DOHH2 (cell line): Measurements from ENCODE around the gene RUSC1.

ENCODE experiments used
- H3F3A ChIP-seq: fragments of 200-600 bp; sonication (generic), shearing (Covaris generic); 2 replicates; pipeline ENCODE4 v1.6.0; 2016; ENCODE audit warnings: antibody characterized with exemption, mild to moderate bottlenecking; ENCODE audit not compliant: control insufficient read depth, insufficient read depth
- H3K27ac ChIP-seq: fragments of 200-600 bp; sonication (generic); 2 replicates; pipeline ENCODE4 v1.5.1; 2014; ENCODE audit warnings: low read depth, mild to moderate bottlenecking, low read length, moderate library complexity
- H3K27me3 ChIP-seq: fragments of 200-600 bp; sonication (generic); 2 replicates; pipeline ENCODE4 v1.6.1; 2014; ENCODE audit warnings: mild to moderate bottlenecking, low read length, mixed read lengths; ENCODE audit not compliant: control insufficient read depth
- H3K36me3 ChIP-seq: fragments of 200-600 bp; sonication (generic); 2 replicates; pipeline ENCODE4 v1.6.1; 2014; ENCODE audit warnings: mild to moderate bottlenecking, low read length, moderate library complexity, mixed read lengths; ENCODE audit not compliant: control insufficient read depth
- H3K4me1 ChIP-seq: fragments of 200-600 bp; sonication (generic); 2 replicates; pipeline ENCODE4 v1.6.1; 2014; ENCODE audit warnings: mild to moderate bottlenecking, low read length, mixed read lengths; ENCODE audit not compliant: control insufficient read depth
- H3K4me2 ChIP-seq: fragments of 200-600 bp; sonication (generic); 2 replicates; pipeline ENCODE4 v1.6.0; 2014; ENCODE audit warnings: mild to moderate bottlenecking, low read length, moderate library complexity
- H3K4me3 ChIP-seq: fragments of 200-600 bp; sonication (generic); 2 replicates; pipeline ENCODE4 v1.5.1; 2014; ENCODE audit warnings: mild to moderate bottlenecking, low read length, mixed read lengths
- H3K79me2 ChIP-seq: fragments of 200-600 bp; sonication (generic); 2 replicates; pipeline ENCODE4 v1.6.1; 2014; ENCODE audit warnings: mild to moderate bottlenecking, low read length, mixed read lengths; ENCODE audit not compliant: control insufficient read depth
- H3K9me2 ChIP-seq: fragments of 200-600 bp; sonication (generic); replicated peaks from 2 replicates; pipeline ENCODE4 v1.6.1; 2014; ENCODE audit warnings: mild to moderate bottlenecking, low read length, mixed read lengths; ENCODE audit not compliant: control insufficient read depth
- H3K9me3 ChIP-seq: fragments of 200-600 bp; sonication (generic); 2 replicates; pipeline ENCODE4 v1.6.1; 2014; ENCODE audit warnings: antibody characterized with exemption, low read length, mixed read lengths; ENCODE audit not compliant: control insufficient read depth, insufficient read depth
- H4K20me1 ChIP-seq: fragments of 200-600 bp; sonication (generic); 2 replicates; pipeline ENCODE4 v1.6.0; 2014; ENCODE audit warnings: low read depth, mild to moderate bottlenecking, antibody characterized with exemption, low read length, moderate library complexity; ENCODE audit not compliant: control insufficient read depth, insufficient read depth
- CTCF ChIP-seq: fragments of 200-600 bp; sonication (generic); IDR thresholded peaks from one replicate; pipeline ENCODE4 v1.5.1; 2014; ENCODE audit warnings: antibody characterized with exemption, mild to moderate bottlenecking, low read depth, low read length; ENCODE audit not compliant: poor library complexity, severe bottlenecking
- EZH2phosphoT487 ChIP-seq: fragments of 200-600 bp; sonication (generic); IDR thresholded peaks from 2 replicates; pipeline ENCODE4 v1.6.1; 2017; ENCODE audit warnings: borderline replicate concordance, mild to moderate bottlenecking, antibody characterized with exemption, low read length, moderate library complexity, mixed read lengths

The RUSC1 gene

GRCh38 chr1:155329980-155330598, 9.4 kb downstream of the RUSC1 start:
- H3K27me3 ChIP-seq = no peaks in the 10 kb centered on the region
- 0 out of 2 replicates have a peak, but pooled peaks cover 4% of the 10 kb centered on the region for H3F3A ChIP-seq
- H3K27ac ChIP-seq = no peak overlapping the region
- no peaks in the 10 kb centered on the region for H3K9me2 ChIP-seq
- no peaks in the 10 kb centered on the region for H4K20me1 ChIP-seq
- H3K4me2 ChIP-seq = no peak overlapping the region
- H3K4me3 ChIP-seq = no peak overlapping the region
- H3K36me3 ChIP-seq = peaks cover 41% of the 10 kb centered on the region
- peaks cover 20% of the 10 kb centered on the region for H3K4me1 ChIP-seq
- peaks cover 3% of the 10 kb centered on the region for H3K79me2 ChIP-seq
- H3K9me3 ChIP-seq = no peaks in the 10 kb centered on the region
- TF ChIP-seq EZH2phosphoT487 (no peak), CTCF (no peak)

- H3K9me3 ChIP-seq = no peaks in the 10 kb centered on the region
- no peaks in the 10 kb centered on the region for H4K20me1 ChIP-seq
- no peaks in the 10 kb centered on the region for H3K27me3 ChIP-seq
- TF ChIP-seq EZH2phosphoT487 (no peak), CTCF (no peak)
- H3K9me2 ChIP-seq = no peaks in the 10 kb centered on the region
- H3K4me1 ChIP-seq = peaks cover 7% of the 10 kb centered on the region; the same call in 1 of the 2 replicates
- no peak overlapping the region for H3K27ac ChIP-seq
- H3K79me2 ChIP-seq = no peaks in the 10 kb centered on the region
- peaks cover 65% of the 10 kb centered on the region for H3K36me3 ChIP-seq
- H3K4me3 ChIP-seq = no peak overlapping the region
- H3K4me2 ChIP-seq = no peak overlapping the region
- H3F3A ChIP-seq = peaks cover 9% of the 10 kb centered on the region
Observed at GRCh38 chr1:155334962-155335361, 14.3 kb downstream of the RUSC1 start.

GRCh38 chr1:155339515-155340097, 18.9 kb downstream of the RUSC1 start:
- no peak for TF ChIP-seq EZH2phosphoT487
- no peak for TF ChIP-seq CTCF

More at GRCh38 chr1:155339515-155340097, 18.9 kb downstream of the RUSC1 start:
- H3K4me1 ChIP-seq = no peaks in the 10 kb centered on the region
- no peak overlapping the region for H3K4me3 ChIP-seq
- no peaks in the 10 kb centered on the region for H3K9me3 ChIP-seq
- no peaks in the 10 kb centered on the region for H3K27me3 ChIP-seq
- no peaks in the 10 kb centered on the region for H4K20me1 ChIP-seq
- H3K79me2 ChIP-seq = no peaks in the 10 kb centered on the region
- peaks cover 12% of the 10 kb centered on the region for H3F3A ChIP-seq
- no peak overlapping the region for H3K4me2 ChIP-seq
- H3K9me2 ChIP-seq = no peaks in the 10 kb centered on the region
- H3K27ac ChIP-seq = no peak overlapping the region
- H3K36me3 ChIP-seq = peaks cover 86% of the 10 kb centered on the region
